ENCODE measurements around the gene ATP6AP1.
"Not testable (repeated sequence)": the region's sequence is repeated elsewhere in the genome, so short reads cannot be mapped to it uniquely, and the experiment has no call there.

The ATP6AP1 gene

GRCh38 chrX:154396973-154397887 lies 31.2 kb upstream of the ATP6AP1 start:
- ChIA-PET CTCF (interaction anchor here (1.6 to 2.8 kb wide), 2 partner anchors 11 to 23 kb away, joined by 4 to 12 read pairs; partner anchors contain the start of genes DNASE1L1 and FLNA), POLR2A (interaction anchor here (0.9 to 1.5 kb wide), 8 partner anchors 12 to 150 kb away, joined by 3 to 10 read pairs (median 4); partner anchors contain the start of genes ATP6AP1, DNASE1L1, IKBKG and SLC10A3)
- H3K4me3 ChIP-seq (ENCODE audit: low read depth, low read length), result peak overlapping the region; percentile 58
- no peak for DNase-seq (ENCODE audit: low read depth, low spot score)
- TF ChIP-seq CTCF (IDR thresholded peaks at IDR 0.05; ENCODE audit: insufficient read depth, low read length, missing control alignments), result no peak

DNA sequence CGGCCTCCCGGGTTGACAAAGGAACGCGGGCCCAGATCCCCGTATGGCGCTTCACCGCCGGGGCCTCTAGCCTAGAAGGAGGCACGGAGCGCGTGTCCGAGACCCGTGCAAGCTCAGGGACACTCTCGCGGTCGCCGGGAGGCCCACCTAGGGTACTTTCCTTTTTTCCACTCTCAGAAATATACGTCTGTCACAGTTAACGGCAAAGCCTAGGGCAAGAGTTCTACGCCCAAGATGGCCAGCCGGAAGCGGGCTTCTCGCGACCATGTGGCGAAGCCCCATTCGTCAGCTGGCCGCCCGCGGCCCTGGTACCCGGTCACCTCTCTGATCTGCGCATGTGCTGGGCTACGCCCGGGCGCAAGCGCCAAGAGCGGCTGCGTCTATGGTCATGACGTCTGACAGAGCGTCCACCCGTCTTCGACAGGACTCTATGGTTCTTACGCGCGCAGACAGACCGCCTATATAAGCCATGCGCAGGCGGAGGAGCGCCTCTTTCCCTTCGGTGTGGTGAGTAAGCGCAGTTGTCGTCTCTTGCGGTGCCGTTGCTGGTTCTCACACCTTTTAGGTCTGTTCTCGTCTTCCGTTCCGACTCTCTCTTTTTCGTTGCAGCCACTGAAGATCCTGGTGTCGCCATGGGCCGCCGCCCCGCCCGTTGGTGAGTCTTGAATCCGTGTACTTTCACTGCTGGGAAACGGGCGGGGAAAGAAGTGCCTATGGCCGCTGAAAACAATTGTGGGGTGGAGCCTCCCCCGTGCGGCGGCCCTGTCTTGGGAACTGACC lies 30.4 kb upstream of the ATP6AP1 start, which contains the start of gene RPL10:
Gene RPL10 (plus strand): TSS at position 490 of the 780 bp plus-strand sequence. CDS start 143 bp downstream, at position 633.
- ChIA-PET CTCF (interaction anchor here (0.6 to 2.8 kb wide), 7 partner anchors 10 to 136 kb away, joined by 3 to 12 read pairs (median 5); partner anchors contain the start of genes DNASE1L1 and FLNA), POLR2A (interaction anchor here (0.7 to 3.7 kb wide), 12 partner anchors 9 to 149 kb away, joined by 3 to 15 read pairs (median 4); partner anchors contain the start of genes ATP6AP1, DNASE1L1, IKBKG and SLC10A3)
- TF ChIP-seq CTCF (IDR thresholded peaks at IDR 0.05; ENCODE audit: insufficient read depth, low read length, missing control alignments), result no peak

GRCh38 chrX:154398668-154399526 lies 29.6 kb upstream of the ATP6AP1 start:
- POLR2A ChIA-PET, result interaction anchor here (0.7 to 3.7 kb wide), 9 partner anchors 8 to 142 kb away, joined by 3 to 15 read pairs (median 5); partner anchors contain the start of genes DNASE1L1, FAM3A, SLC10A3 and TAFAZZIN
- H3K4me3 ChIP-seq (ENCODE audit: low read depth, low read length), result peak overlapping the region; percentile 79
- DNase-seq (ENCODE audit: low read depth, low spot score), result no peak
- TF ChIP-seq CTCF (IDR thresholded peaks at IDR 0.05; ENCODE audit: insufficient read depth, low read length, missing control alignments), result peak; percentile 80
- CTCF ChIA-PET, result interaction anchor here (0.6 to 2.8 kb wide), 8 partner anchors 10 to 138 kb away, joined by 3 to 12 read pairs (median 6); partner anchors contain the start of gene DNASE1L1

More for the DNA sequence above, 30.4 kb upstream of the ATP6AP1 start, which contains the start of gene RPL10:
- peak; percentile 88 for DNase-seq (ENCODE audit: low read depth, low spot score)
- peak within 1 kb of the TSS; percentile 79 for H3K4me3 ChIP-seq (ENCODE audit: low read depth, low read length)

GRCh38 chrX:154399527-154400368 lies 28.7 kb upstream of the ATP6AP1 start:
- TF ChIP-seq CTCF (IDR thresholded peaks at IDR 0.05; ENCODE audit: insufficient read depth, low read length, missing control alignments), result no peak
- POLR2A ChIA-PET, result interaction anchor here (0.6 to 3.7 kb wide), 5 partner anchors 10 to 132 kb away, joined by 3 to 15 read pairs (median 5); partner anchors contain the start of genes DNASE1L1, FAM3A and TAFAZZIN
- DNase-seq (ENCODE audit: low read depth, low spot score), result no peak
- CTCF ChIA-PET, result interaction anchor here (0.5 to 2.8 kb wide), 6 partner anchors 9 to 472 kb away, joined by 3 to 12 read pairs (median 6); partner anchors contain the start of gene DNASE1L1
- peak overlapping the region; percentile 79 for H3K4me3 ChIP-seq (ENCODE audit: low read depth, low read length)

DNA sequence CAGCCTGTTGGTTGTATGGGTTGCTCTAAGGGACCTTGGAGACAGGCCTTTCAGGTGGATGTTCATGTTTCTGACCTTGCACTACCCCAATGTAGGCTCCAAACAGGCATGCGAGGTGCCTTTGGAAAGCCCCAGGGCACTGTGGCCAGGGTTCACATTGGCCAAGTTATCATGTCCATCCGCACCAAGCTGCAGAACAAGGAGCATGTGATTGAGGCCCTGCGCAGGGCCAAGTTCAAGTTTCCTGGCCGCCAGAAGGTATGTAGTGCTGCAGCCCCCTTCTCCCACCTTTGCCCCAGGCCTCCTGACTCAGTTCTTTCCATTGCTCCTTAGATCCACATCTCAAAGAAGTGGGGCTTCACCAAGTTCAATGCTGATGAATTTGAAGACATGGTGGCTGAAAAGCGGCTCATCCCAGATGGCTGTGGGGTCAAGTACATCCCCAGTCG lies 28.1 kb upstream of the ATP6AP1 start:
- DNase-seq (ENCODE audit: low read depth, low spot score), result not testable (repeated sequence)
- POLR2A ChIA-PET, result interaction anchor here (1.0 to 3.7 kb wide), 2 partner anchors 9 to 11 kb away, joined by 3 to 15 read pairs; partner anchors contain the start of genes DNASE1L1 and TAFAZZIN
- CTCF ChIA-PET, result interaction anchor here (0.5 to 2.8 kb wide), 4 partner anchors 8 to 473 kb away, joined by 3 to 12 read pairs (median 9); partner anchors contain the start of gene DNASE1L1
- peak overlapping the region; percentile 79 for H3K4me3 ChIP-seq (ENCODE audit: low read depth, low read length)
